Urinary bladder (tissue), 4 donors: ENCODE data around the gene FGF3. TPM values are rescaled to one million over a fixed set of nuclear protein-coding genes. Genes with fewer than 3 reads are reported as not detected.
"Not testable (repeated sequence)": the region's sequence is repeated elsewhere in the genome, so short reads cannot be mapped to it uniquely, and the experiment has no call there.

Experiments
- DNase-seq: peaks from one replicate; pipeline ENCODE4 v3.0.0-alpha.2; 2015; ENCODE audit errors: extremely low spot score
- H3K27ac ChIP-seq: one replicate; pipeline ENCODE4 v1.5.1; 2013; ENCODE audit warnings: low read depth, mild to moderate bottlenecking, moderate library complexity
- H3K36me3 ChIP-seq: one replicate; pipeline ENCODE4 v1.6.1; 2013; ENCODE audit warnings: mild to moderate bottlenecking, moderate library complexity; ENCODE audit not compliant: insufficient read depth
- H3K4me1 ChIP-seq: one replicate; pipeline ENCODE4 v1.6.1; 2013; ENCODE audit warnings: mild to moderate bottlenecking, moderate library complexity; ENCODE audit not compliant: insufficient read depth
- H3K4me3 ChIP-seq: one replicate; pipeline ENCODE4 v1.5.1; 2013; ENCODE audit warnings: low read depth, low read length
- WGBS: extraction: QIAGEN DNeasy Blood & Tissue Kit; methylation state at CpG from one replicate; pipeline ENCODE4 v1.1.7; 2013; 5-methylcytosine and 5-hydroxymethylcytosine counted together
- polyA plus RNA-seq: library from polyadenylated mRNA; stranded (reverse); fragments of 200-250 nt; gene quantifications from one replicate; pipeline ENCODE4 v1.2.3, GENCODE V29; 2013
- total RNA-seq: library from RNA; depleted of rRNA; stranded (reverse); fragments of >200 nt; gene quantifications from one replicate; pipeline ENCODE4 v1.2.3, GENCODE V29; 2014
- donor health status: healthy with polysubstance abuse.
- donor health status: healthy.

Gene FGF3
- total and polyA plus RNA-seq, 2 donors: not detected

GRCh38 chr11:69773626-69774353 lies 45.4 kb downstream of the FGF3 start:
- H3K36me3 ChIP-seq: no peaks in the 10 kb centered on the region
- H3K4me1 ChIP-seq: no peaks in the 10 kb centered on the region
- H3K4me3 ChIP-seq: no peak overlapping the region
- H3K27ac ChIP-seq: no peak overlapping the region
- WGBS: 10% methylated on average over 30 of the region's 30 CpGs
- DNase-seq: no peak

- DNase-seq: no peak
- Histone ChIP-seq H3K36me3 (no peaks in the 10 kb centered on the region), H3K4me1 (no peaks in the 10 kb centered on the region), H3K27ac (no peak overlapping the region), H3K4me3 (no peak overlapping the region)
- WGBS: 35% methylated on average over 7 of the region's 7 CpGs
Observed at GRCh38 chr11:69771466-69771865, 47.8 kb downstream of the FGF3 start.

GRCh38 chr11:69770540-69770939 lies 48.7 kb downstream of the FGF3 start:
- WGBS: 35% methylated on average over 5 of the region's 5 CpGs

GRCh38 chr11:69765498-69765995 lies 53.7 kb downstream of the FGF3 start:
- H3K4me3 ChIP-seq: no peak overlapping the region
- WGBS: 71% methylated on average over 10 of the region's 10 CpGs
- H3K36me3 ChIP-seq: no peaks in the 10 kb centered on the region
- no peak for DNase-seq
- H3K27ac ChIP-seq: no peak overlapping the region
- no peaks in the 10 kb centered on the region for H3K4me1 ChIP-seq

More at GRCh38 chr11:69770540-69770939, 48.7 kb downstream of the FGF3 start:
- Histone ChIP-seq H3K27ac (no peak overlapping the region), H3K4me3 (no peak overlapping the region), H3K36me3 (no peaks in the 10 kb centered on the region), H3K4me1 (no peaks in the 10 kb centered on the region)
- DNase-seq: no peak

GRCh38 chr11:69764918-69765317 lies 54.3 kb downstream of the FGF3 start:
- not testable (repeated sequence) for H3K36me3 ChIP-seq, H3K4me3 ChIP-seq, H3K27ac ChIP-seq, H3K4me1 ChIP-seq, DNase-seq
- WGBS: 89% methylated on average over 7 of the region's 7 CpGs

- 50% methylated on average over 4 of the region's 4 CpGs for WGBS
- no peak for DNase-seq
- Histone ChIP-seq H3K36me3 (no peaks in the 10 kb centered on the region), H3K27ac (no peak overlapping the region), H3K4me3 (no peak overlapping the region), H3K4me1 (no peaks in the 10 kb centered on the region)
Observed at GRCh38 chr11:69760319-69760718, 58.9 kb downstream of the FGF3 start.

Other genes starting within 250 kb of the FGF3 start
- gene CCND1, start 178.3 kb downstream of the FGF3 start, total RNA-seq: 78.8 TPM
- 17.5 TPM for gene CCND1, start 178.3 kb downstream of the FGF3 start, polyA plus RNA-seq
- gene LTO1, start 144.1 kb downstream of the FGF3 start, total RNA-seq: 16.9 TPM
- 15.9 TPM for gene LTO1, start 144.1 kb downstream of the FGF3 start, polyA plus RNA-seq
- gene FGF19, start 115.4 kb downstream of the FGF3 start, total RNA-seq: not detected
- not detected for gene FGF19, start 115.4 kb downstream of the FGF3 start, polyA plus RNA-seq
- not detected for gene FGF4, start 44.1 kb downstream of the FGF3 start, total RNA-seq
- not detected for gene FGF4, start 44.1 kb downstream of the FGF3 start, polyA plus RNA-seq